ENCODE data around the gene LMAN1L.

LMAN1L gene

GRCh38 chr15:74817370-74817737, 4.7 kb downstream of the LMAN1L start:
- DNase-seq: no peak

- no peak for DNase-seq
Observed at GRCh38 chr15:74820056-74820455, 7.4 kb downstream of the LMAN1L start.

- DNase-seq: no peak
Observed at GRCh38 chr15:74821091-74821789, 8.6 kb downstream of the LMAN1L start.

GRCh38 chr15:74821790-74822158, 9.1 kb downstream of the LMAN1L start:
- DNase-seq: no peak

- DNase-seq: no peak
Observed at GRCh38 chr15:74822233-74822632, 9.6 kb downstream of the LMAN1L start.

GRCh38 chr15:74823324-74823723, 10.7 kb downstream of the LMAN1L start:
- no peak for DNase-seq

- no peak for DNase-seq
Observed at GRCh38 chr15:74824976-74825375, 12.3 kb downstream of the LMAN1L start.

- DNase-seq: no peak
Observed at GRCh38 chr15:74825866-74826265, 13.2 kb downstream of the LMAN1L start.

GRCh38 chr15:74826364-74826819, 13.8 kb downstream of the LMAN1L start, which contains the start of gene CPLX3:
Gene CPLX3, plus strand, starts transcription at chr15:74826627. Its CDS starts 77 bp downstream, at chr15:74826704.
- no peak for DNase-seq

GRCh38 chr15:74826921-74827320, 14.3 kb downstream of the LMAN1L start:
- no peak for DNase-seq

GRCh38 chr15:74827614-74828013, 15.0 kb downstream of the LMAN1L start:
- DNase-seq: no peak

GRCh38 chr15:74828835-74829234, 16.2 kb downstream of the LMAN1L start:
- no peak for DNase-seq

GRCh38 chr15:74829486-74829885, 16.9 kb downstream of the LMAN1L start:
- no peak for DNase-seq

GRCh38 chr15:74829991-74830390, 17.4 kb downstream of the LMAN1L start:
- DNase-seq: no peak

GRCh38 chr15:74830868-74831267, 18.2 kb downstream of the LMAN1L start:
- DNase-seq: no peak

GRCh38 chr15:74831813-74832495, 19.3 kb downstream of the LMAN1L start:
- DNase-seq: no peak

GRCh38 chr15:74832826-74833225, 20.2 kb downstream of the LMAN1L start:
- DNase-seq: no peak

GRCh38 chr15:74833376-74834107, 20.9 kb downstream of the LMAN1L start:
- DNase-seq: no peak

GRCh38 chr15:74835312-74835823, 22.7 kb downstream of the LMAN1L start:
- DNase-seq: no peak

GRCh38 chr15:74836846-74837245, 24.2 kb downstream of the LMAN1L start:
- no peak for DNase-seq

- DNase-seq: no peak
Observed at GRCh38 chr15:74837482-74838136, 25.0 kb downstream of the LMAN1L start.

GRCh38 chr15:74838137-74838516, 25.5 kb downstream of the LMAN1L start:
- no peak for DNase-seq
